ENCODE measurements around the gene GSS. TPM values are rescaled to one million over a fixed set of nuclear protein-coding genes. Genes with fewer than 3 reads are reported as not detected.

Gene GSS
- total and polyA plus RNA-seq, 5 experiments from 2014 or later = 29.3 to 42.4 (median 41.0) TPM

GRCh38 chr20:34998331-34998950 is 42.8 kb upstream of the GSS start:
- Mint-ChIP-seq H3K4me1 (peaks cover 0 to 6% (median 6%) of the 10 kb centered on the region in 4 donors), H3K4me3 (no peak overlapping the region), H3K27ac (peak overlapping the region in 1 of 10 donors; percentile 64), H3K36me3 (peaks cover 0 to 52% (median 22%) of the 10 kb centered on the region in 3 donors), H3K27me3 (no peaks in the 10 kb centered on the region), H3K9me3 (no peaks in the 10 kb centered on the region)
- POLR2A ChIA-PET = no interaction called here
- DNase-seq = no peak
- no peak for ATAC-seq

GRCh38 chr20:34997774-34998173 is 42.2 kb upstream of the GSS start:
- Mint-ChIP-seq H3K4me1 (peaks cover 0 to 6% (median 6%) of the 10 kb centered on the region in 4 donors), H3K9me3 (no peaks in the 10 kb centered on the region), H3K27ac (peak overlapping the region in 6 of 10 donors; percentile 6 to 83 (median 62)), H3K36me3 (peaks cover 0 to 52% (median 22%) of the 10 kb centered on the region in 3 donors), H3K4me3 (no peak overlapping the region), H3K27me3 (no peaks in the 10 kb centered on the region)
- DNase-seq (no peak), ATAC-seq (no peak)
- POLR2A ChIA-PET = no interaction called here

- POLR2A ChIA-PET = no interaction called here
- Mint-ChIP-seq H3K4me1 (peaks cover 0 to 6% (median 6%) of the 10 kb centered on the region in 4 donors), H3K27ac (peak overlapping the region in 2 of 10 donors; percentile 46 to 52), H3K9me3 (no peaks in the 10 kb centered on the region), H3K36me3 (peaks cover 0 to 51% (median 22%) of the 10 kb centered on the region in 3 donors), H3K4me3 (peak overlapping the region in 2 of 10 donors; percentile 10 to 32), H3K27me3 (no peaks in the 10 kb centered on the region)
- DNase-seq (no peak), ATAC-seq (peak in 1 of 2 donors; percentile 36)
These were observed 41.5 kb upstream of the GSS start for GRCh38 chr20:34997131-34997561.

- POLR2A ChIA-PET = no interaction called here
- H3K27ac Mint-ChIP-seq = peak overlapping the region in 2 of 10 donors; percentile 9 to 50
- H3K36me3 Mint-ChIP-seq = peaks cover 0 to 47% (median 21%) of the 10 kb centered on the region in 3 donors
- H3K27me3 Mint-ChIP-seq = no peaks in the 10 kb centered on the region
- DNase-seq (no peak), ATAC-seq (no peak)
- peak overlapping the region in 2 of 10 donors; percentile 32 to 34 for H3K4me3 Mint-ChIP-seq
- peaks cover 0 to 6% (median 6%) of the 10 kb centered on the region in 4 donors for H3K4me1 Mint-ChIP-seq
- H3K9me3 Mint-ChIP-seq = no peaks in the 10 kb centered on the region
These were observed 40.8 kb upstream of the GSS start for GRCh38 chr20:34996243-34997028.

GRCh38 chr20:34995696-34996095 is 40.1 kb upstream of the GSS start:
- ATAC-seq = no peak
- H3K27me3 Mint-ChIP-seq = no peaks in the 10 kb centered on the region
- H3K4me3 Mint-ChIP-seq = no peak overlapping the region
- H3K27ac Mint-ChIP-seq = peak overlapping the region in 1 of 10 donors; percentile 50
- no peaks in the 10 kb centered on the region for H3K9me3 Mint-ChIP-seq
- POLR2A ChIA-PET = no interaction called here
- peaks cover 0 to 8% (median 6%) of the 10 kb centered on the region in 4 donors for H3K4me1 Mint-ChIP-seq
- H3K36me3 Mint-ChIP-seq = peaks cover 0 to 44% (median 21%) of the 10 kb centered on the region in 3 donors
- no peak for DNase-seq

GRCh38 chr20:34995192-34995591 is 39.6 kb upstream of the GSS start:
- Mint-ChIP-seq H3K27ac (peak overlapping the region in 1 of 10 donors; percentile 40), H3K36me3 (peaks cover 0 to 41% (median 19%) of the 10 kb centered on the region in 3 donors), H3K4me3 (no peak overlapping the region), H3K27me3 (no peaks in the 10 kb centered on the region), H3K9me3 (no peaks in the 10 kb centered on the region), H3K4me1 (peaks cover 0 to 8% (median 6%) of the 10 kb centered on the region in 4 donors)
- POLR2A ChIA-PET = no interaction called here
- ATAC-seq (no peak), DNase-seq (no peak)

GRCh38 chr20:34994509-34995131 is 39.0 kb upstream of the GSS start:
- no peak overlapping the region for H3K4me3 Mint-ChIP-seq
- H3K9me3 Mint-ChIP-seq = no peaks in the 10 kb centered on the region
- ATAC-seq (no peak), DNase-seq (no peak)
- no peaks in the 10 kb centered on the region for H3K27me3 Mint-ChIP-seq
- peak overlapping the region in 2 of 10 donors; percentile 24 to 43 for H3K27ac Mint-ChIP-seq
- H3K4me1 Mint-ChIP-seq = peaks cover 0 to 8% (median 6%) of the 10 kb centered on the region in 4 donors
- POLR2A ChIA-PET = no interaction called here
- H3K36me3 Mint-ChIP-seq = peaks cover 0 to 35% (median 19%) of the 10 kb centered on the region in 3 donors

GRCh38 chr20:34993941-34994508 is 38.4 kb upstream of the GSS start:
- POLR2A ChIA-PET = no interaction called here
- no peak for DNase-seq
- Mint-ChIP-seq H3K27me3 (no peaks in the 10 kb centered on the region), H3K27ac (no peak overlapping the region), H3K36me3 (peaks cover 0 to 31% (median 18%) of the 10 kb centered on the region in 3 donors), H3K4me3 (no peak overlapping the region), H3K9me3 (no peaks in the 10 kb centered on the region), H3K4me1 (peaks cover 0 to 8% (median 6%) of the 10 kb centered on the region in 4 donors)
- no peak for ATAC-seq

GRCh38 chr20:34992751-34993417 is 37.3 kb upstream of the GSS start:
- POLR2A ChIA-PET = no interaction called here
- H3K36me3 Mint-ChIP-seq = peaks cover 0 to 21% (median 9%) of the 10 kb centered on the region in 3 donors

GRCh38 chr20:34990661-34991214 is 35.1 kb upstream of the GSS start:
- Mint-ChIP-seq H3K9me3 (no peaks in the 10 kb centered on the region), H3K4me1 (peaks cover 0 to 6% (median 0%) of the 10 kb centered on the region in 4 donors), H3K27me3 (no peaks in the 10 kb centered on the region), H3K36me3 (peaks cover 0 to 11% (median 0%) of the 10 kb centered on the region in 3 donors), H3K4me3 (no peak overlapping the region), H3K27ac (peak overlapping the region in 2 of 10 donors; percentile 59 to 70)
- POLR2A ChIA-PET = no interaction called here
- no peak for ATAC-seq
- DNase-seq = no peak

More at GRCh38 chr20:34992751-34993417, 37.3 kb upstream of the GSS start:
- DNase-seq (no peak), ATAC-seq (no peak)
- Mint-ChIP-seq H3K9me3 (no peaks in the 10 kb centered on the region), H3K27ac (no peak overlapping the region), H3K4me3 (no peak overlapping the region), H3K27me3 (no peaks in the 10 kb centered on the region), H3K4me1 (peaks cover 0 to 9% (median 6%) of the 10 kb centered on the region in 4 donors)

- ATAC-seq = no peak
- peaks cover 0 to 10% (median 0%) of the 10 kb centered on the region in 3 donors for H3K36me3 Mint-ChIP-seq
- peak overlapping the region in 1 of 10 donors; percentile 75 for H3K27ac Mint-ChIP-seq
- H3K27me3 Mint-ChIP-seq = no peaks in the 10 kb centered on the region
- POLR2A ChIA-PET = no interaction called here
- no peak for DNase-seq
- no peak overlapping the region for H3K4me3 Mint-ChIP-seq
- peaks cover 0 to 7% (median under 1%) of the 10 kb centered on the region in 4 donors for H3K4me1 Mint-ChIP-seq
- H3K9me3 Mint-ChIP-seq = no peaks in the 10 kb centered on the region
These were observed 34.6 kb upstream of the GSS start for GRCh38 chr20:34990231-34990630.

GRCh38 chr20:34989670-34990069 is 34.1 kb upstream of the GSS start:
- H3K27me3 Mint-ChIP-seq = no peaks in the 10 kb centered on the region
- no peak for DNase-seq
- peaks cover 0 to 7% (median 0%) of the 10 kb centered on the region in 3 donors for H3K36me3 Mint-ChIP-seq
- H3K4me1 Mint-ChIP-seq = peaks cover 0 to 10% (median 1%) of the 10 kb centered on the region in 4 donors
- peak overlapping the region in 2 of 10 donors; percentile 8 to 24 for H3K27ac Mint-ChIP-seq
- no peaks in the 10 kb centered on the region for H3K9me3 Mint-ChIP-seq
- POLR2A ChIA-PET = no interaction called here
- no peak for ATAC-seq
- no peak overlapping the region for H3K4me3 Mint-ChIP-seq

Data from naive thymus-derived CD8-positive, alpha-beta T cell (primary cell).